Upper lobe of left lung (tissue), 4 donors: Measurements from ENCODE around the gene RILPL1.
"Not testable (repeated sequence)": the region's sequence is repeated elsewhere in the genome, so short reads cannot be mapped to it uniquely, and the experiment has no call there.

Experiments
- CTCF ChIP-seq, 6 experiments: fragments of 450-650 bp in 4 of 6; fragments of 200-600 bp in 2 of 6; sonication (generic) in 2 of 6; IDR thresholded peaks; one replicate each; pipeline ENCODE4 v1.5.1; 2016 to 2019; ENCODE audit warnings: antibody characterized with exemption in 6 of 6
- POLR2A ChIP-seq, 4 donors: fragments of 450-650 bp; IDR thresholded peaks; one replicate each; pipeline ENCODE4 v1.5.1; 2016 to 2017; ENCODE audit warnings: antibody characterized with exemption in 4 of 4, mild to moderate bottlenecking in 2 of 4
- POLR2AphosphoS5 ChIP-seq, 2 donors: sonication (generic); formaldehyde crosslinking; IDR thresholded peaks; one replicate each; pipeline ENCODE4 v1.5.1; 2017; ENCODE audit warnings: antibody characterized with exemption in 2 of 2

- TF ChIP-seq POLR2AphosphoS5, CTCF, POLR2A (IDR thresholded peaks at IDR 0.05): not testable (repeated sequence)
Observed at GRCh38 chr12:123558487-123558886, 25.0 kb upstream of the RILPL1 start.
